Liver (tissue), 9 donors: Measurements from ENCODE around the gene STING1. TPM values are rescaled to one million over a fixed set of nuclear protein-coding genes. Genes with fewer than 3 reads are reported as not detected.
"Not testable (repeated sequence)": the region's sequence is repeated elsewhere in the genome, so short reads cannot be mapped to it uniquely, and the experiment has no call there.

Experiments
- DNase-seq: peaks from one replicate; pipeline ENCODE4 v3.0.0-alpha.2; 2017; ENCODE audit warnings: low spot score
- H3K27ac ChIP-seq, 2 donors: one replicate each; pipeline ENCODE4 v1.7.0; 2013; ENCODE audit warnings: inconsistent platforms in 2 of 2, low read length in 2 of 2, control low read depth in 1 of 2, low read depth in 1 of 2, mild to moderate bottlenecking in 1 of 2
- H3K27me3 ChIP-seq, 4 donors: one replicate each; pipeline versions ENCODE4 v1.6.1 to v1.7.0; 2013; ENCODE audit warnings: low read length in 3 of 4, inconsistent platforms in 1 of 4, mild to moderate bottlenecking in 1 of 4, moderate library complexity in 1 of 4; ENCODE audit not compliant: control insufficient read depth in 4 of 4, insufficient read depth in 4 of 4
- H3K36me3 ChIP-seq, 4 donors: one replicate each; pipeline versions ENCODE4 v1.6.1 to v1.7.0; 2013; ENCODE audit warnings: low read length in 3 of 4, mild to moderate bottlenecking in 3 of 4, low read depth in 1 of 4, moderate library complexity in 1 of 4; ENCODE audit not compliant: control insufficient read depth in 4 of 4, insufficient read depth in 3 of 4
- H3K4me1 ChIP-seq, 4 donors: one replicate each; pipeline versions ENCODE4 v1.6.1 to v1.7.0; 2013; ENCODE audit warnings: low read length in 3 of 4, mild to moderate bottlenecking in 3 of 4, moderate library complexity in 1 of 4; ENCODE audit not compliant: control insufficient read depth in 4 of 4, insufficient read depth in 4 of 4
- H3K4me3 ChIP-seq, 3 donors: one replicate each; pipeline versions ENCODE4 v1.6.1 to v1.7.0; 2013; ENCODE audit warnings: low read length in 3 of 3, control low read depth in 1 of 3, low read depth in 1 of 3, mild to moderate bottlenecking in 1 of 3
- H3K9ac ChIP-seq, 2 donors: one replicate each; pipeline ENCODE4 v1.7.0; 2013; ENCODE audit warnings: low read length in 2 of 2, mild to moderate bottlenecking in 2 of 2, moderate library complexity in 2 of 2, control low read depth in 1 of 2, low read depth in 1 of 2
- H3K9me3 ChIP-seq, 4 donors: one replicate each; pipeline versions ENCODE4 v1.6.1 to v1.7.0; 2013; ENCODE audit warnings: low read length in 3 of 4; ENCODE audit not compliant: control insufficient read depth in 4 of 4
- EGR1 ChIP-seq, 2 donors: IDR thresholded peaks; 2 replicates each; pipeline ENCODE4 v1.6.1; 2016 to 2018; ENCODE audit warnings: antibody characterized with exemption in 2 of 2, low read depth in 2 of 2
- FOXA1 ChIP-seq: IDR thresholded peaks from 2 replicates; pipeline ENCODE4 v1.6.1; 2016; ENCODE audit warnings: antibody characterized with exemption
- FOXA2 ChIP-seq: IDR thresholded peaks from 2 replicates; pipeline ENCODE4 v1.6.1; 2016; ENCODE audit warnings: antibody characterized with exemption
- GABPA ChIP-seq, 2 donors: IDR thresholded peaks in 1 of 2; conservative IDR thresholded peaks in 1 of 2; 2 replicates each; pipeline ENCODE4 v1.6.1; 2016; ENCODE audit warnings: antibody characterized with exemption in 2 of 2, mild to moderate bottlenecking in 1 of 2, moderate library complexity in 1 of 2
- HNF4A ChIP-seq, 2 donors: conservative IDR thresholded peaks; 2 replicates each; pipeline ENCODE4 v1.6.1; 2016; ENCODE audit warnings: antibody characterized with exemption in 2 of 2, mild to moderate bottlenecking in 2 of 2
- HNF4G ChIP-seq: IDR thresholded peaks from 2 replicates; pipeline ENCODE4 v1.6.1; 2016; ENCODE audit warnings: antibody characterized with exemption
- NR2F2 ChIP-seq: IDR thresholded peaks from 2 replicates; pipeline ENCODE4 v1.6.1; 2016; ENCODE audit warnings: antibody characterized with exemption
- RXRA ChIP-seq, 2 donors: IDR thresholded peaks; 2 replicates each; pipeline ENCODE4 v1.6.1; 2017 to 2018; ENCODE audit warnings: antibody characterized with exemption in 2 of 2, mild to moderate bottlenecking in 1 of 2
- SP1 ChIP-seq: IDR thresholded peaks from 2 replicates; pipeline ENCODE4 v1.6.1; 2018; ENCODE audit warnings: antibody characterized with exemption, mild to moderate bottlenecking
- TAF1 ChIP-seq: conservative IDR thresholded peaks from 2 replicates; pipeline ENCODE4 v1.6.1; 2016; ENCODE audit warnings: antibody characterized with exemption, mild to moderate bottlenecking
- YY1 ChIP-seq: IDR thresholded peaks from 2 replicates; pipeline ENCODE4 v1.6.1; 2016; ENCODE audit warnings: antibody characterized with exemption, mild to moderate bottlenecking
- WGBS: extraction: QIAGEN DNeasy Blood & Tissue Kit; methylation state at CpG from one replicate; pipeline ENCODE4 v1.1.7; 2013; 5-methylcytosine and 5-hydroxymethylcytosine counted together
- polyA plus RNA-seq, 2 donors: library from polyadenylated mRNA; stranded (reverse) in 1 of 2; unstranded in 1 of 2; fragments of 200-250 nt in 1 of 2; fragments of >200 nt in 1 of 2; fragmentation: Nextera tagmentation in 1 of 2; extraction: Ambion mirVana in 1 of 2; gene quantifications; one replicate each; pipeline versions ENCODE4 v1.2.1 to v1.2.3, GENCODE V29; 2013 to 2015
- total RNA-seq, 2 donors: library from RNA; depleted of rRNA; stranded (reverse); fragments of >200 nt; gene quantifications; one replicate each; pipeline ENCODE4 v1.2.3, GENCODE V29; 2014
- TF ChIP-seq, protein P1 (sequence below): IDR thresholded peaks from 2 replicates; pipeline ENCODE4 v1.6.1; 2016; ENCODE audit warnings: antibody characterized with exemption, mild to moderate bottlenecking
- TF ChIP-seq, protein P2 (sequence below): fragments of 150-350 bp; IDR thresholded peaks from 2 replicates; pipeline ENCODE4 v1.5.1; 2017; ENCODE audit warnings: improper control_type of control experiment, low read depth, low read length; ENCODE audit not compliant: missing input control
- TF ChIP-seq, protein P3 (sequence below): IDR thresholded peaks from 2 replicates; pipeline ENCODE4 v1.6.1; 2016; ENCODE audit warnings: antibody characterized with exemption
- TF ChIP-seq, protein P4 (sequence below): IDR thresholded peaks from 2 replicates; pipeline ENCODE4 v1.6.1; 2016; ENCODE audit warnings: antibody characterized with exemption
- TF ChIP-seq, protein P5 (sequence below): IDR thresholded peaks from 2 replicates; pipeline ENCODE4 v1.6.1; 2016; ENCODE audit warnings: antibody characterized with exemption
- donor health status: healthy.
- donor health status: healthy.
- donor health status: healthy.
- donor health status: healthy.
- donor health status: healthy.

Gene STING1
- total and polyA plus RNA-seq, 4 donors: 6.3 to 13.6 (median 10.3) TPM

DNA sequence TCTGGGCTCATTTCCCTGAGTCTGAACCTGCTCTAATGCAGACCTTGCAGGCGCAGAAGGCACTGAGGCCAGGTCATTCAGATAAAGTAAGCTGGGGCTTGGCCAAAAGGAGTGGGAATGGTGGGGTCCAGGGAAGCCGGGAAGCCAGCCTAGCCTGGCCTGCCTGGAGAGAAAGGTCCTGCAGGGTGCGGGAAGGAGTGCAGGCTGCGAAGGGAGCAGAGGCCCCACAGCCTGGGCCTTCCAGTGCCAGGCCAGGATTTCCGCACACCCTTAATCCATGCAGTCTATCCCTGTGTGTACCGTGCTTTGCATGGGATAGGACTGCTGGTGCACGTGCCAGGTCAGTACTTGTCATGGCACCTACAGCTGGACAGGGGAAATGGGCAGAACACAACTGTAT is 3.6 kb upstream of the STING1 start:
- Histone ChIP-seq H3K4me1 (peaks cover 0 to 4% (median 0%) of the 10 kb centered on the region in 4 donors), H3K27me3 (no peaks in the 10 kb centered on the region), H3K27ac (no peak overlapping the region), H3K4me3 (no peak overlapping the region), H3K9me3 (no peaks in the 10 kb centered on the region), H3K36me3 (no peaks in the 10 kb centered on the region), H3K9ac (no peak overlapping the region)
- TF ChIP-seq, protein P1, sequence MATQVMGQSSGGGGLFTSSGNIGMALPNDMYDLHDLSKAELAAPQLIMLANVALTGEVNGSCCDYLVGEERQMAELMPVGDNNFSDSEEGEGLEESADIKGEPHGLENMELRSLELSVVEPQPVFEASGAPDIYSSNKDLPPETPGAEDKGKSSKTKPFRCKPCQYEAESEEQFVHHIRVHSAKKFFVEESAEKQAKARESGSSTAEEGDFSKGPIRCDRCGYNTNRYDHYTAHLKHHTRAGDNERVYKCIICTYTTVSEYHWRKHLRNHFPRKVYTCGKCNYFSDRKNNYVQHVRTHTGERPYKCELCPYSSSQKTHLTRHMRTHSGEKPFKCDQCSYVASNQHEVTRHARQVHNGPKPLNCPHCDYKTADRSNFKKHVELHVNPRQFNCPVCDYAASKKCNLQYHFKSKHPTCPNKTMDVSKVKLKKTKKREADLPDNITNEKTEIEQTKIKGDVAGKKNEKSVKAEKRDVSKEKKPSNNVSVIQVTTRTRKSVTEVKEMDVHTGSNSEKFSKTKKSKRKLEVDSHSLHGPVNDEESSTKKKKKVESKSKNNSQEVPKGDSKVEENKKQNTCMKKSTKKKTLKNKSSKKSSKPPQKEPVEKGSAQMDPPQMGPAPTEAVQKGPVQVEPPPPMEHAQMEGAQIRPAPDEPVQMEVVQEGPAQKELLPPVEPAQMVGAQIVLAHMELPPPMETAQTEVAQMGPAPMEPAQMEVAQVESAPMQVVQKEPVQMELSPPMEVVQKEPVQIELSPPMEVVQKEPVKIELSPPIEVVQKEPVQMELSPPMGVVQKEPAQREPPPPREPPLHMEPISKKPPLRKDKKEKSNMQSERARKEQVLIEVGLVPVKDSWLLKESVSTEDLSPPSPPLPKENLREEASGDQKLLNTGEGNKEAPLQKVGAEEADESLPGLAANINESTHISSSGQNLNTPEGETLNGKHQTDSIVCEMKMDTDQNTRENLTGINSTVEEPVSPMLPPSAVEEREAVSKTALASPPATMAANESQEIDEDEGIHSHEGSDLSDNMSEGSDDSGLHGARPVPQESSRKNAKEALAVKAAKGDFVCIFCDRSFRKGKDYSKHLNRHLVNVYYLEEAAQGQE: no peak
- TF ChIP-seq, protein P2, sequence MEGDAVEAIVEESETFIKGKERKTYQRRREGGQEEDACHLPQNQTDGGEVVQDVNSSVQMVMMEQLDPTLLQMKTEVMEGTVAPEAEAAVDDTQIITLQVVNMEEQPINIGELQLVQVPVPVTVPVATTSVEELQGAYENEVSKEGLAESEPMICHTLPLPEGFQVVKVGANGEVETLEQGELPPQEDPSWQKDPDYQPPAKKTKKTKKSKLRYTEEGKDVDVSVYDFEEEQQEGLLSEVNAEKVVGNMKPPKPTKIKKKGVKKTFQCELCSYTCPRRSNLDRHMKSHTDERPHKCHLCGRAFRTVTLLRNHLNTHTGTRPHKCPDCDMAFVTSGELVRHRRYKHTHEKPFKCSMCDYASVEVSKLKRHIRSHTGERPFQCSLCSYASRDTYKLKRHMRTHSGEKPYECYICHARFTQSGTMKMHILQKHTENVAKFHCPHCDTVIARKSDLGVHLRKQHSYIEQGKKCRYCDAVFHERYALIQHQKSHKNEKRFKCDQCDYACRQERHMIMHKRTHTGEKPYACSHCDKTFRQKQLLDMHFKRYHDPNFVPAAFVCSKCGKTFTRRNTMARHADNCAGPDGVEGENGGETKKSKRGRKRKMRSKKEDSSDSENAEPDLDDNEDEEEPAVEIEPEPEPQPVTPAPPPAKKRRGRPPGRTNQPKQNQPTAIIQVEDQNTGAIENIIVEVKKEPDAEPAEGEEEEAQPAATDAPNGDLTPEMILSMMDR: no peak
- TF ChIP-seq TAF1 (no peak), EGR1 (IDR thresholded peaks at IDR 0.05; ENCODE audit: low read depth in 2 of 2) (no peak)
- TF ChIP-seq, protein P3, sequence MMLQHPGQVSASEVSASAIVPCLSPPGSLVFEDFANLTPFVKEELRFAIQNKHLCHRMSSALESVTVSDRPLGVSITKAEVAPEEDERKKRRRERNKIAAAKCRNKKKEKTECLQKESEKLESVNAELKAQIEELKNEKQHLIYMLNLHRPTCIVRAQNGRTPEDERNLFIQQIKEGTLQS: no peak
- WGBS: 87% methylated on average over 7 of the region's 7 CpGs
- no peak for DNase-seq

DNA sequence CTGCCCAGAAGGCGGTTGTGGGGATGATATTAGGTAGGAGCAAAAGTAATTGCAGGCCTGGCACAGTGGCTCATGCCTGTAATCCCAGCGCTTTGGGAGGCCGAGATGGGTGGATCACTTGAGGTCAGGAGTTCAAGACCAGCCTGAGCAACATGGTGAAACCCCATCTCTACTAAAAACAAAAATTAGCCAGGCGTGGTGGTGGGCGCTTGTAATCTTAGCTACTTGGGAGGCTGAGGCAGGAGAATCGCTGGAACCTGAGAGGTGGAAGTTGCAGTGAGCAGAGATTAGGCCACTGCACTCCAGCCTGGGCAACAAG is 291 bp upstream of the STING1 start:
- peak overlapping the region; percentile 74 to 77 for H3K27ac ChIP-seq
- H3K4me3 ChIP-seq, H3K9me3 ChIP-seq, H3K36me3 ChIP-seq, H3K4me1 ChIP-seq, H3K9ac ChIP-seq, DNase-seq, H3K27me3 ChIP-seq: not testable (repeated sequence)
- WGBS: 72% methylated on average over 6 of the region's 6 CpGs

DNA sequence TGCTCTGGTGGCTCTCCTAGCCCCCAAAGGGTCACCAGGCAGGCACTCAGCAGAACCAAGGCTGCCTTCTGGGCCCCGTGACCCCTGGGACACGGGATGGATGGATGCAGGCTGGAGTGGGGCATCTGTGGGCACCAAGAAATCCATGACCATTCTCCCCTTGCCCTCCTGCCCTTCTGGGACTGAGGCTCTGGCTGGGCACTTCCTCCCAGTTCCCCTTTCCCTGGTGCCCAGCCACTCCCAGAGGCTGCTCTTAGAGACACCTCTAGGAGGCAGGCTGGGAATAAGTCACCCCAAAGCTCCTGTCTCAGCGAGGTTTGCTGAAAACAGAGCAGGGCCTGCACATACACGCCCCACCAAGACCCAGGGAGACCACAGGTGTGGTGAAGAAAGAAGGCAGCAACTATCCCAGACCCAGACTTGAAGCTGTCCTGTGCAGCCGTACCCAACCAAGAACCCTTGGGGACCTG is 943 bp downstream of the STING1 start:
- no peak for DNase-seq
- peak overlapping the region in 2 of 3 donors; percentile 31 to 44 for H3K4me3 ChIP-seq
- H3K4me1 ChIP-seq: peaks cover 0 to 5% (median 0%) of the 10 kb centered on the region in 4 donors
- H3K36me3 ChIP-seq: no peaks in the 10 kb centered on the region
- TF ChIP-seq, protein P3: no peak
- TF ChIP-seq, protein P2: no peak
- TF ChIP-seq TAF1 (no peak), GABPA (IDR thresholded peaks at IDR 0.05 in 1 of 2, conservative IDR thresholded peaks at IDR 0.05 in 1 of 2) (no peak), RXRA (IDR thresholded peaks at IDR 0.05) (no peak), FOXA1 (no peak), YY1 (no peak), FOXA2 (no peak), NR2F2 (no peak), HNF4G (no peak), HNF4A (conservative IDR thresholded peaks at IDR 0.05) (no peak), SP1 (no peak)
- TF ChIP-seq, protein P4, sequence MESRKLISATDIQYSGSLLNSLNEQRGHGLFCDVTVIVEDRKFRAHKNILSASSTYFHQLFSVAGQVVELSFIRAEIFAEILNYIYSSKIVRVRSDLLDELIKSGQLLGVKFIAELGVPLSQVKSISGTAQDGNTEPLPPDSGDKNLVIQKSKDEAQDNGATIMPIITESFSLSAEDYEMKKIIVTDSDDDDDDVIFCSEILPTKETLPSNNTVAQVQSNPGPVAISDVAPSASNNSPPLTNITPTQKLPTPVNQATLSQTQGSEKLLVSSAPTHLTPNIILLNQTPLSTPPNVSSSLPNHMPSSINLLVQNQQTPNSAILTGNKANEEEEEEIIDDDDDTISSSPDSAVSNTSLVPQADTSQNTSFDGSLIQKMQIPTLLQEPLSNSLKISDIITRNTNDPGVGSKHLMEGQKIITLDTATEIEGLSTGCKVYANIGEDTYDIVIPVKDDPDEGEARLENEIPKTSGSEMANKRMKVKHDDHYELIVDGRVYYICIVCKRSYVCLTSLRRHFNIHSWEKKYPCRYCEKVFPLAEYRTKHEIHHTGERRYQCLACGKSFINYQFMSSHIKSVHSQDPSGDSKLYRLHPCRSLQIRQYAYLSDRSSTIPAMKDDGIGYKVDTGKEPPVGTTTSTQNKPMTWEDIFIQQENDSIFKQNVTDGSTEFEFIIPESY: no peak
- TF ChIP-seq, protein P5, sequence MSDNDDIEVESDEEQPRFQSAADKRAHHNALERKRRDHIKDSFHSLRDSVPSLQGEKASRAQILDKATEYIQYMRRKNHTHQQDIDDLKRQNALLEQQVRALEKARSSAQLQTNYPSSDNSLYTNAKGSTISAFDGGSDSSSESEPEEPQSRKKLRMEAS: no peak
- peak overlapping the region; percentile 74 to 77 for H3K27ac ChIP-seq
- H3K9me3 ChIP-seq: no peaks in the 10 kb centered on the region
- H3K9ac ChIP-seq: peak overlapping the region; percentile 62 to 70
- no peaks in the 10 kb centered on the region for H3K27me3 ChIP-seq
- WGBS: 68% methylated on average over 5 of the region's 5 CpGs
